ENCODE results near the gene THSD7B. TPM values are rescaled to one million over a fixed set of nuclear protein-coding genes. Genes with fewer than 3 reads are reported as not detected.

THSD7B gene
- total and polyA plus RNA-seq, 2 experiments from 2014 or later, result 0.86 to 3.8 TPM

GRCh38 chr2:137454886-137455285, 689.5 kb downstream of the THSD7B start:
- ATAC-seq, result no peak
- Mint-ChIP-seq H3K4me3 (no peak overlapping the region), H3K4me1 (no peaks in the 10 kb centered on the region), H3K36me3 (ENCODE audit: low read depth) (peaks cover 6% of the 10 kb centered on the region; the same call in 1 of the 3 replicates), H3K9me3 (peaks cover 8% of the 10 kb centered on the region; the same call in 2 of the 3 replicates), H3K27ac (no peak overlapping the region), H3K27me3 (ENCODE audit: insufficient read depth, low read depth, poor library complexity) (no peaks in the 10 kb centered on the region)
- Histone ChIP-seq H3K36me3 (ENCODE audit: insufficient read depth) (no peaks in the 10 kb centered on the region), H3K4me2 (no peak overlapping the region), H4K20me1 (replicated peaks; ENCODE audit: insufficient read depth) (no peaks in the 10 kb centered on the region), H2AFZ (no peak overlapping the region), H3F3A (replicated peaks; ENCODE audit: low read depth) (no peaks in the 10 kb centered on the region), H3K4me3 (no peak overlapping the region), H3K4me1 (ENCODE audit: insufficient read depth) (no peaks in the 10 kb centered on the region), H3K9me2 (ENCODE audit: insufficient read depth) (no peaks in the 10 kb centered on the region), H3K27ac (ENCODE audit: low read depth) (no peak overlapping the region), H3K79me2 (replicated peaks; ENCODE audit: insufficient read depth) (no peaks in the 10 kb centered on the region), H3K27me3 (ENCODE audit: insufficient read depth) (no peaks in the 10 kb centered on the region)
- DNase-seq (ENCODE audit: low spot score), result no peak
- no peak for TF ChIP-seq STAT1 (IDR thresholded peaks at IDR 0.05; ENCODE audit: unreplicated experiment)
- no peak for TF ChIP-seq NANOG (IDR thresholded peaks at IDR 0.05; ENCODE audit: borderline replicate concordance)
- TF ChIP-seq ETS1 (IDR thresholded peaks at IDR 0.05), result no peak
- no peak for TF ChIP-seq EZH2phosphoT487 (IDR thresholded peaks at IDR 0.05; ENCODE audit: unreplicated experiment)
- TF ChIP-seq ZNF114 (CRISPR knock-in tag; IDR thresholded peaks at IDR 0.05), result no peak
- no peak for TF ChIP-seq POLR2AphosphoS5 (IDR thresholded peaks at IDR 0.05; ENCODE audit: low read depth)
- TF ChIP-seq JUNB (IDR thresholded peaks at IDR 0.05; ENCODE audit: unreplicated experiment), result no peak
- no peak for TF ChIP-seq EZH2 (IDR thresholded peaks at IDR 0.05; ENCODE audit: low read depth, unreplicated experiment)
- no peak for TF ChIP-seq ZNF331 (CRISPR knock-in tag; IDR thresholded peaks at IDR 0.05; ENCODE audit: low read depth)
- no peak for TF ChIP-seq ZNF462 (CRISPR knock-in tag; IDR thresholded peaks at IDR 0.05)
- TF ChIP-seq CTCF (conservative IDR thresholded peaks at IDR 0.05; ENCODE audit: low read depth in 2 of 2), result no peak
- TF ChIP-seq REST (IDR thresholded peaks at IDR 0.05; ENCODE audit: unreplicated experiment), result no peak
